Measurements from ENCODE around the gene LMNB1.

LMNB1 gene

DNA sequence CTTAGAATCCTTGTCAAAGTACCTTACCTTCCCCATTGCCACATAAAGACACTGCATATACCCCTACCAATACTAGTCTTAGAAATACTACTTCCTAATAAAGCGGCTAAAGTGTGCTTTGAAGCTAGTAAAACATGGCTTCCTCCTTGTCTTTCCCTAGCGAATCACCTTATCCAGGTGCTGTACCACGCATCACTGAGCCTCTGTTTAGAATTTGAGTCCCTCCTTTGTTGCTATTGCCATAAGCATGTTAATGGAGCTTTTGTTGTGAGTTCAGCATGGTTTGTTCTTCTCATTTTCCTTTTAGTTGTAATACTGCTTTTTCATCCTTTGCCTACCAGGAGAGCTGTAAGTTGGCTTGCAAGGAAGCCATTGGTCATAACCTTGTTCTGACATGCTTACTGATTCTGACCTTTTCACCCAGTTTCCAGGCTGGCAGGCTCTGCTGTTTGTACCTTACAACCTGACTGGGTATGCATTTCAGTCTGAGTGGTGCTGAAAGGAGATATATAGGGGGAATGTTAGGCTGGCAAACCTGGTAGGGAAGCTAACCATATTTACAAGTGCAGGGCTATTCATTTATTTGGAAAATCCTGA, 49.8 kb downstream of the LMNB1 start:
- TF ChIP-seq, protein P1, sequence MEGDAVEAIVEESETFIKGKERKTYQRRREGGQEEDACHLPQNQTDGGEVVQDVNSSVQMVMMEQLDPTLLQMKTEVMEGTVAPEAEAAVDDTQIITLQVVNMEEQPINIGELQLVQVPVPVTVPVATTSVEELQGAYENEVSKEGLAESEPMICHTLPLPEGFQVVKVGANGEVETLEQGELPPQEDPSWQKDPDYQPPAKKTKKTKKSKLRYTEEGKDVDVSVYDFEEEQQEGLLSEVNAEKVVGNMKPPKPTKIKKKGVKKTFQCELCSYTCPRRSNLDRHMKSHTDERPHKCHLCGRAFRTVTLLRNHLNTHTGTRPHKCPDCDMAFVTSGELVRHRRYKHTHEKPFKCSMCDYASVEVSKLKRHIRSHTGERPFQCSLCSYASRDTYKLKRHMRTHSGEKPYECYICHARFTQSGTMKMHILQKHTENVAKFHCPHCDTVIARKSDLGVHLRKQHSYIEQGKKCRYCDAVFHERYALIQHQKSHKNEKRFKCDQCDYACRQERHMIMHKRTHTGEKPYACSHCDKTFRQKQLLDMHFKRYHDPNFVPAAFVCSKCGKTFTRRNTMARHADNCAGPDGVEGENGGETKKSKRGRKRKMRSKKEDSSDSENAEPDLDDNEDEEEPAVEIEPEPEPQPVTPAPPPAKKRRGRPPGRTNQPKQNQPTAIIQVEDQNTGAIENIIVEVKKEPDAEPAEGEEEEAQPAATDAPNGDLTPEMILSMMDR (IDR thresholded peaks at IDR 0.05; ENCODE audit: control insufficient read depth, insufficient read depth, low read depth, low read length, missing control alignments) = no peak
- DNase-seq (ENCODE audit: low read depth) = no peak
- H3K4me3 ChIP-seq (ENCODE audit: control insufficient read depth, low read depth, low read length) = no peak overlapping the region

DNA sequence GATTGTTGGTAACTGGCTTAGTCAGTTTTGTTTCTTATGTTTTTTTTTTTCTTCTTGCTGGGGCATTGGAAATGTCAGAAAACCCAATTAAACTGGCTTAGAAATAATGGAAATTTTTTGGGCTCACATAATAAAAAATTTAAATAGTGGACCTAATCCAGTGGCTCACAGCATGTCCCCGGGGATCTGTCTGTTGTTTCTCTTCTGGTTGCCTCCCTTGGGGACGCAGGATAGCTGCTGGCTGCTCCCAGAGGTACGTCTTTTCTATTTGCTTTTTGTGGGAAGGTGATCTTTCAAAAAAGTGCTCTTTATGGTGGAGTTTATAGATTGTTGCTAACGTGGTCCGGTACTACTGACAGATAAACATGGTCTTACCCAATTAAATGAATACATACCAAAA, 52.2 kb downstream of the LMNB1 start:
- H3K4me3 ChIP-seq (ENCODE audit: control insufficient read depth, low read depth, low read length) = no peak overlapping the region
- DNase-seq (ENCODE audit: low read depth) = no peak
- TF ChIP-seq, protein P1 (IDR thresholded peaks at IDR 0.05; ENCODE audit: control insufficient read depth, insufficient read depth, low read depth, low read length, missing control alignments) = no peak

DNA sequence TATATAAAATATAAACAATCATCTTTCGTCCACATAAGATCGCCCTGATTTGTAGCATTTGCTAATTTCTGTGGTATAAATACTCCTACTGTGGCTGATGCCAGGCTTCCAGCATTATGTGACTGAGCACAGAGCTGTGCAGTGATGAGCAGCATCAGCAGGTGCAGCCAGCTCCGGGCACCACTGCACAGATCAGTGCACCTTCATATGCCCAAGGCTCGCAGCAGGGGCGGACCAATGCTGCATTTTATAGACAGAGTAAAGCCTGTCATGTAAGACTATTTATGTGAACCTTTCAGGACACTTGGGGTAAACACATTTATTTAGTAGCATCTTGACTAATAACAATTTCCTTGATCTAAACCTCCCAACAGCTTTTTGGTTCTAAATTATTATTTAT, 53.1 kb downstream of the LMNB1 start:
- no peak overlapping the region for H3K4me3 ChIP-seq (ENCODE audit: control insufficient read depth, low read depth, low read length)
- DNase-seq (ENCODE audit: low read depth) = no peak
- TF ChIP-seq, protein P1 (IDR thresholded peaks at IDR 0.05; ENCODE audit: control insufficient read depth, insufficient read depth, low read depth, low read length, missing control alignments) = no peak

DNA sequence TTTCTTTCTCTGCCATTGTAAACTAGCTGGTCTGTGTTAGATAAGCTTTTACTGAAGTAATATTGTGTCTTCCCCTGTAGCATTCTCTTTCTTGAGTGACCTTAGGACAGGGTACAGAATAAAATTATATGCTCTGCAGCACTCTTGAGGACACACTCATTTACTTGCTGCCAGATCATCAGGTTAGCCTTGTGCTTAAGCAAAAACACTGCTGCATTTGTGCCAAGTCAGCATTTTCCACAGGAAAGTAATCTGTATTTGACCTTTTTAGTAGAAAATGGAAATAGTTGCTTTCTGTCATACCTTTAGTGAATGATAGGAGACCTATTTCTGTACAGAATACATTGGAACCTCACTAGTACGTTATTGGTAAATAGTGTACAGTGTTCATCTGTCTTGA, 54.2 kb downstream of the LMNB1 start:
- DNase-seq (ENCODE audit: low read depth) = no peak
- TF ChIP-seq, protein P1 (IDR thresholded peaks at IDR 0.05; ENCODE audit: control insufficient read depth, insufficient read depth, low read depth, low read length, missing control alignments) = no peak
- H3K4me3 ChIP-seq (ENCODE audit: control insufficient read depth, low read depth, low read length) = no peak overlapping the region

DNA sequence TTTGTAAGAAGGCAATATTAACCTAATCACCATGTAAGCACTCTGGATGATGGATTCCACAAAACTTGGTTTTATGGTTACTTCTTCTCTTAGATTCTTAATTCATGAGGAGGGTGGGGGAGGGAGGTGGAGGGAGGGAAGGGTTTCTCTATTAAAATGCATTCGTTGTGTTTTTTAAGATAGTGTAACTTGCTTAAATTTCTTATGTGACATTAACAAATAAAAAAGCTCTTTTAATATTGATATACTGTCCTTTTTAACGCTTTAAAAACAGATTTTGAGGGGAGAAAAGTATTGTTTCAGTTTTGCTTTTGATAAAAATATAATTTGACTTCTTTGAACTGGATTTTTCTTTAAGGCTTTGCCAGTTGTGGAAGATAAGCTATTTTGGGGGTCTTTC, 59.8 kb downstream of the LMNB1 start:
- DNase-seq (ENCODE audit: low read depth) = no peak
- no peak overlapping the region for H3K4me3 ChIP-seq (ENCODE audit: control insufficient read depth, low read depth, low read length)
- TF ChIP-seq, protein P1 (IDR thresholded peaks at IDR 0.05; ENCODE audit: control insufficient read depth, insufficient read depth, low read depth, low read length, missing control alignments) = no peak

DNA sequence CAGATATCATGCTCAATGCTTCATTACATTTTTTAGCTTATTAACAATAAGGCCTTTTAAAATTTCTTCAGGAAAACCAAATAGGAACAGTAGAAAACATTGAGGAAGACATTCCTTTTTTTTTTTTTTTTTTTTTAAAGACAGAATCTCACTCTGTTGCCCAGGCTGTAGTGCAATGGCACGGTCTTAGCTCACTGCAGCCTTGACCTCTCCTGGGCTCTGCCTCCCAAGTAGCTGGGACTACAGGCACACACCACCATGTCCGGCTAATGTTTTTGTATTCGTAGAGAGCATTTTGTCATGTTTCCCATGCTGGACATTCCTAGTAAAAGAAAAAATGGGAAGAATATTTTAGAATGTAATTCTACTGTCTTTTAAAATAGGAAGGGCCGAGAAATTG, 60.3 kb downstream of the LMNB1 start:
- TF ChIP-seq, protein P1 (IDR thresholded peaks at IDR 0.05; ENCODE audit: control insufficient read depth, insufficient read depth, low read depth, low read length, missing control alignments) = no peak
- no peak overlapping the region for H3K4me3 ChIP-seq (ENCODE audit: control insufficient read depth, low read depth, low read length)
- no peak for DNase-seq (ENCODE audit: low read depth)

Measured in AG09309 (cell line).